Lung (tissue), 12 donors: Measurements from ENCODE around the gene TMEM17. TPM values are rescaled to one million over a fixed set of nuclear protein-coding genes. Genes with fewer than 3 reads are reported as not detected.
A peak's percentile ranks its signal among the peaks of the same experiment; 100 is the strongest.

Source experiments
- ATAC-seq: fragments of 200-7000 bp; cut with Tn5 transposase; one replicate; pipeline ENCODE4 v1.9.1; 2020; ENCODE audit warnings: moderate number of reproducible peaks; ENCODE audit not compliant: insufficient read depth, low FRiP score
- DNase-seq, 3 donors: peaks; one replicate each; pipeline ENCODE4 v3.0.0-alpha.2; 2013 to 2017
- H3K27ac ChIP-seq, 2 donors: one replicate each; pipeline ENCODE4 v1.5.1; 2013; ENCODE audit warnings: mild to moderate bottlenecking in 2 of 2, moderate library complexity in 2 of 2, control low read depth in 1 of 2, inconsistent platforms in 1 of 2, low read depth in 1 of 2, low read length in 1 of 2
- H3K27me3 ChIP-seq, 3 donors: one replicate each; pipeline ENCODE4 v1.5.1; 2013; ENCODE audit warnings: low read length in 2 of 3; ENCODE audit not compliant: control insufficient read depth in 3 of 3, insufficient read depth in 3 of 3
- H3K36me3 ChIP-seq, 4 donors: one replicate each; pipeline ENCODE4 v1.5.1; 2013; ENCODE audit warnings: low read length in 4 of 4, mild to moderate bottlenecking in 1 of 4, moderate library complexity in 1 of 4; ENCODE audit not compliant: control insufficient read depth in 4 of 4, insufficient read depth in 4 of 4
- H3K4me1 ChIP-seq, 5 donors: one replicate each; pipeline ENCODE4 v1.5.1; 2013; ENCODE audit warnings: low read length in 5 of 5, mild to moderate bottlenecking in 2 of 5, moderate library complexity in 1 of 5; ENCODE audit not compliant: control insufficient read depth in 5 of 5, insufficient read depth in 5 of 5
- H3K4me3 ChIP-seq: one replicate; pipeline ENCODE4 v1.5.1; 2013; ENCODE audit warnings: mild to moderate bottlenecking, control low read depth, moderate library complexity
- H3K9ac ChIP-seq, 2 donors: one replicate each; pipeline ENCODE4 v1.5.1; 2013; ENCODE audit warnings: low read length in 2 of 2, control low read depth in 1 of 2; ENCODE audit not compliant: insufficient read depth in 1 of 2
- H3K9me3 ChIP-seq, 4 donors: one replicate each; pipeline ENCODE4 v1.5.1; 2013; ENCODE audit warnings: low read length in 3 of 4, mild to moderate bottlenecking in 1 of 4, moderate library complexity in 1 of 4; ENCODE audit not compliant: control insufficient read depth in 4 of 4, insufficient read depth in 3 of 4
- whole genome bisulfite sequencing, 2 donors: extraction: QIAGEN DNeasy Blood & Tissue Kit; methylation state at CpG; one replicate each; pipeline ENCODE4 v1.1.7; 2013; 5-methylcytosine and 5-hydroxymethylcytosine counted together
- polyA plus RNA-seq, 2 donors: library from polyadenylated mRNA; stranded (reverse); fragments of 200-250 nt; gene quantifications; one replicate each; pipeline ENCODE4 v1.2.1, GENCODE V29; 2013
- total RNA-seq, 2 donors: library from RNA; depleted of rRNA in 1 of 2; stranded (reverse); fragments of >200 nt in 1 of 2; gene quantifications; one replicate each; pipeline ENCODE4 v1.2.1, GENCODE V29; 2014 to 2021
- TF ChIP-seq, protein P1 (sequence below): IDR thresholded peaks from 2 replicates; pipeline ENCODE4 v1.5.1; 2012; ENCODE audit warnings: mild to moderate bottlenecking; ENCODE audit errors: control extremely low read depth, extremely low read depth
- donor health status: control.
- donor health status: control.
- donor health status: Bipolar disorder and iron deficiency.
- donor health status: healthy.
- donor health status: DM: yes; HTN: yes; CAD: no.

The TMEM17 gene
- total and polyA plus RNA-seq, 4 donors = 1.6 to 3.9 (median 2.7) TPM

GRCh38 chr2:62459106-62459505 is 46.9 kb downstream of the TMEM17 start:
- 87 to 92% methylated on average over 3 of the region's 3 CpGs for WGBS, 2 donors
- ATAC-seq (no peak), DNase-seq (no peak)
- H3K27ac ChIP-seq = no peak overlapping the region
- H3K4me1 ChIP-seq = peaks cover 0 to 14% (median 5%) of the 10 kb centered on the region in 5 donors
- H3K36me3 ChIP-seq = no peaks in the 10 kb centered on the region
- no peaks in the 10 kb centered on the region for H3K27me3 ChIP-seq
- H3K9me3 ChIP-seq = no peaks in the 10 kb centered on the region
- H3K4me3 ChIP-seq = no peak overlapping the region
- no peak overlapping the region for H3K9ac ChIP-seq
- TF ChIP-seq, protein P1, sequence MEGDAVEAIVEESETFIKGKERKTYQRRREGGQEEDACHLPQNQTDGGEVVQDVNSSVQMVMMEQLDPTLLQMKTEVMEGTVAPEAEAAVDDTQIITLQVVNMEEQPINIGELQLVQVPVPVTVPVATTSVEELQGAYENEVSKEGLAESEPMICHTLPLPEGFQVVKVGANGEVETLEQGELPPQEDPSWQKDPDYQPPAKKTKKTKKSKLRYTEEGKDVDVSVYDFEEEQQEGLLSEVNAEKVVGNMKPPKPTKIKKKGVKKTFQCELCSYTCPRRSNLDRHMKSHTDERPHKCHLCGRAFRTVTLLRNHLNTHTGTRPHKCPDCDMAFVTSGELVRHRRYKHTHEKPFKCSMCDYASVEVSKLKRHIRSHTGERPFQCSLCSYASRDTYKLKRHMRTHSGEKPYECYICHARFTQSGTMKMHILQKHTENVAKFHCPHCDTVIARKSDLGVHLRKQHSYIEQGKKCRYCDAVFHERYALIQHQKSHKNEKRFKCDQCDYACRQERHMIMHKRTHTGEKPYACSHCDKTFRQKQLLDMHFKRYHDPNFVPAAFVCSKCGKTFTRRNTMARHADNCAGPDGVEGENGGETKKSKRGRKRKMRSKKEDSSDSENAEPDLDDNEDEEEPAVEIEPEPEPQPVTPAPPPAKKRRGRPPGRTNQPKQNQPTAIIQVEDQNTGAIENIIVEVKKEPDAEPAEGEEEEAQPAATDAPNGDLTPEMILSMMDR = no peak

GRCh38 chr2:62458671-62459081 is 47.3 kb downstream of the TMEM17 start:
- TF ChIP-seq, protein P1 = no peak
- Histone ChIP-seq H3K27me3 (no peaks in the 10 kb centered on the region), H3K36me3 (no peaks in the 10 kb centered on the region), H3K9ac (no peak overlapping the region), H3K27ac (no peak overlapping the region), H3K4me3 (no peak overlapping the region), H3K4me1 (peaks cover 0 to 14% (median 5%) of the 10 kb centered on the region in 5 donors), H3K9me3 (no peaks in the 10 kb centered on the region)
- 85 to 87% methylated on average over 6 of the region's 6 CpGs for WGBS, 2 donors
- ATAC-seq = no peak
- peak; percentile 41 to 78 (median 65) for DNase-seq

GRCh38 chr2:62458206-62458641 is 47.8 kb downstream of the TMEM17 start:
- no peak overlapping the region for H3K4me3 ChIP-seq
- ATAC-seq = no peak
- H3K36me3 ChIP-seq = no peaks in the 10 kb centered on the region
- 93 to 96% methylated on average over 11 of the region's 11 CpGs for WGBS, 2 donors
- no peaks in the 10 kb centered on the region for H3K27me3 ChIP-seq
- TF ChIP-seq, protein P1 = no peak
- no peak for DNase-seq
- H3K9me3 ChIP-seq = no peaks in the 10 kb centered on the region
- H3K9ac ChIP-seq = no peak overlapping the region
- peak overlapping the region in 1 of 2 donors; percentile 1 for H3K27ac ChIP-seq
- peaks cover 0 to 14% (median 5%) of the 10 kb centered on the region in 5 donors for H3K4me1 ChIP-seq

DNA sequence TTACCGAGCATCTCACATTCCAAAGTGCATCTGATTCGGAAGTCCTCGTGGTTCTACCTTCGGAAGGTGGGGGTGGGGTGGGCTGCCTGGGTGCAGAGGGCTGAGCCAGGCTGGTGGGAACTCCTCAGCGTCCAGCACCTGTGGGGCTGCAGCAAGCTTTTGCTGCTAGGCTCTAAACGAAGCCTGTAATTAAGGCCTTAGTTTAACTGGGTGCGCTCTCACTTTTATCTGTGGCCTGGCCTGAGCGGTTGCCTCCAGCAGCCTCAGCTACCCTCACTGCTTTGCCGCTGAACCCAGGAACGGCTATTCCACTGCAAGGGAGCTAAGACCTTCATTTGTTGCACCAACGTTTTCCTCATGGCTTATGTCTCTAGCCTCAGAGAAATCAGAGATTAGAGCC is 48.4 kb downstream of the TMEM17 start:
- Histone ChIP-seq H3K4me3 (no peak overlapping the region), H3K9ac (no peak overlapping the region), H3K27ac (peak overlapping the region in 1 of 2 donors; percentile 82), H3K9me3 (no peaks in the 10 kb centered on the region), H3K36me3 (no peaks in the 10 kb centered on the region), H3K4me1 (peaks cover 0 to 14% (median 5%) of the 10 kb centered on the region in 5 donors), H3K27me3 (no peaks in the 10 kb centered on the region)
- DNase-seq (no peak), ATAC-seq (no peak)
- TF ChIP-seq, protein P1 = no peak
- 61 to 65% methylated on average over 11 of the region's 11 CpGs for WGBS, 2 donors
